Ovary (tissue), 9 donors: Measurements from ENCODE around the gene SMYD1. TPM values are rescaled to one million over a fixed set of nuclear protein-coding genes. Genes with fewer than 3 reads are reported as not detected.

Source experiments
- DNase-seq, 5 donors: peaks; one replicate each; pipeline ENCODE4 v3.0.0-alpha.2; 2019 to 2020
- H3K27ac ChIP-seq, 2 donors: fragments of 200-600 bp; one replicate each; pipeline versions ENCODE4 v1.5.1 to v1.8.0; 2019 to 2022
- H3K27me3 ChIP-seq: fragments of 200-600 bp; one replicate; pipeline ENCODE4 v1.8.0; 2022
- H3K36me3 ChIP-seq: fragments of 200-600 bp; sonication (generic); one replicate; pipeline ENCODE4 v1.5.1; 2019
- H3K4me1 ChIP-seq: one replicate; pipeline ENCODE4 v1.8.1; 2013; ENCODE audit warnings: mild to moderate bottlenecking, moderate library complexity; ENCODE audit not compliant: insufficient read depth
- H3K4me3 ChIP-seq: fragments of 200-600 bp; sonication (generic); one replicate; pipeline ENCODE4 v1.5.1; 2017
- H3K9me3 ChIP-seq, 2 donors: fragments of 200-600 bp in 1 of 2; sonication (generic) in 1 of 2; one replicate each; pipeline versions ENCODE4 v1.5.1 to v1.8.1; 2013 to 2019; ENCODE audit warnings: mild to moderate bottlenecking in 1 of 2, moderate library complexity in 1 of 2
- CTCF ChIP-seq, 3 donors: fragments of 450-650 bp in 2 of 3; fragments of 200-600 bp in 1 of 3; IDR thresholded peaks; one replicate each; pipeline versions ENCODE4 v1.5.1 to v1.8.0; 2016 to 2022; ENCODE audit warnings: antibody characterized with exemption in 3 of 3, mild to moderate bottlenecking in 1 of 3
- EP300 ChIP-seq: sonication (generic); formaldehyde crosslinking; IDR thresholded peaks from one replicate; pipeline ENCODE4 v1.6.1; 2017; ENCODE audit warnings: antibody characterized with exemption
- POLR2A ChIP-seq: fragments of 450-650 bp; IDR thresholded peaks from one replicate; pipeline ENCODE4 v1.6.1; 2017; ENCODE audit warnings: antibody characterized with exemption, mild to moderate bottlenecking, moderate library complexity
- WGBS, 3 donors: extraction: QIAGEN DNeasy Blood & Tissue Kit in 1 of 3; methylation state at CpG; one replicate each; pipeline versions ENCODE4 v1.1.5 to v1.1.7; 2013 to 2017; 5-methylcytosine and 5-hydroxymethylcytosine counted together
- intact Hi-C, 4 donors: fragments of 100-400 bp; cut with DNase I; formaldehyde crosslinking; loops; one replicate each; pipeline versions ENCODE4 v1.11.0 to v1.15.1; 2022 to 2023
- polyA plus RNA-seq, 2 donors: library from polyadenylated mRNA; stranded (reverse); fragments of 200-250 nt in 1 of 2; fragments of 350-450 nt in 1 of 2; fragmentation: Illumina TruSeq in 1 of 2; extraction: RNeasy Lipid Tissue Mini Kit (QIAGEN cat#74804) in 1 of 2; gene quantifications; one replicate each; pipeline ENCODE4 v1.2.3, GENCODE V29; 2013 to 2014
- total RNA-seq, 7 donors: library from RNA; depleted of rRNA in 2 of 7; stranded (reverse); fragments of >200 nt in 2 of 7; fragmentation: NEBNext Ultra II Directional in 3 of 7; extraction: Animal tissue kit (Norgen Biotek cat#: 25700) in 3 of 7; gene quantifications; one replicate each; pipeline versions ENCODE4 v1.1.0 to v1.2.4, GENCODE V29; 2016 to 2023
- donor health status: DM: no; HTN: no; CAD: no; lungs with moderate emphysema.
- donor health status: DM: no; HTN: no; CAD: no.
- donor health status: Bipolar disorder and iron deficiency.
- donor health status: DM: yes; HTN: yes; CAD: no.
- donor health status: DM: no; HTN: no; CAD: no.
- donor health status: DM: yes; HTN: yes; CAD: no.

The SMYD1 gene
- total and polyA plus RNA-seq, 9 donors: 0.05 to 0.10 TPM; not detected in 7

- no peak for DNase-seq
- whole genome bisulfite sequencing, 3 donors: 88 to 89% (median 88%) methylated on average over 7 of the region's 7 CpGs
- TF ChIP-seq EP300: no peak
- no peak for TF ChIP-seq CTCF (IDR thresholded peaks at IDR 0.05)
- no peak for TF ChIP-seq POLR2A
- intact Hi-C loops: no loop called here
- Histone ChIP-seq H3K27me3 (no peaks in the 10 kb centered on the region), H3K27ac (no peak overlapping the region), H3K4me3 (no peak overlapping the region), H3K4me1 (no peaks in the 10 kb centered on the region), H3K36me3 (no peaks in the 10 kb centered on the region), H3K9me3 (no peaks in the 10 kb centered on the region)
These were observed 61.8 kb downstream of the SMYD1 start for GRCh38 chr2:88129313-88129959.

GRCh38 chr2:88131201-88131998, 63.8 kb downstream of the SMYD1 start:
- no peaks in the 10 kb centered on the region for H3K36me3 ChIP-seq
- TF ChIP-seq POLR2A (no peak), CTCF (IDR thresholded peaks at IDR 0.05) (no peak), EP300 (no peak)
- no peak overlapping the region for H3K27ac ChIP-seq
- DNase-seq: no peak
- 70 to 78% (median 72%) methylated on average over 9 of the region's 9 CpGs for WGBS, 3 donors
- no peaks in the 10 kb centered on the region for H3K27me3 ChIP-seq
- H3K4me3 ChIP-seq: no peak overlapping the region
- H3K4me1 ChIP-seq: no peaks in the 10 kb centered on the region
- no peaks in the 10 kb centered on the region for H3K9me3 ChIP-seq
- intact Hi-C loops: no loop called here

- no peaks in the 10 kb centered on the region for H3K27me3 ChIP-seq
- H3K27ac ChIP-seq: no peak overlapping the region
- WGBS, 3 donors: 91 to 93% (median 92%) methylated on average over 3 of the region's 3 CpGs
- no peaks in the 10 kb centered on the region for H3K4me1 ChIP-seq
- no peaks in the 10 kb centered on the region for H3K36me3 ChIP-seq
- no peaks in the 10 kb centered on the region for H3K9me3 ChIP-seq
- no peak overlapping the region for H3K4me3 ChIP-seq
- TF ChIP-seq CTCF (IDR thresholded peaks at IDR 0.05) (no peak), EP300 (no peak), POLR2A (no peak)
- intact Hi-C loops: no loop called here
- DNase-seq: no peak
These were observed 64.4 kb downstream of the SMYD1 start for GRCh38 chr2:88131999-88132368.

- no peak for DNase-seq
- H3K4me1 ChIP-seq: no peaks in the 10 kb centered on the region
- 54 to 58% (median 56%) methylated on average over 3 of the region's 3 CpGs for WGBS, 3 donors
- intact Hi-C loops: no loop called here
- TF ChIP-seq EP300 (no peak), CTCF (IDR thresholded peaks at IDR 0.05) (no peak), POLR2A (no peak)
- no peaks in the 10 kb centered on the region for H3K9me3 ChIP-seq
- no peaks in the 10 kb centered on the region for H3K36me3 ChIP-seq
- H3K27me3 ChIP-seq: no peaks in the 10 kb centered on the region
- H3K27ac ChIP-seq: no peak overlapping the region
- H3K4me3 ChIP-seq: no peak overlapping the region
These were observed 66.2 kb downstream of the SMYD1 start for GRCh38 chr2:88133875-88134274.
